Activated CD8-positive, alpha-beta memory T cell treated with anti-CD3 and anti-CD28 coated beads, Interleukin-2, amount 50 U/mL, for 4 hours (primary cell): ENCODE measurements around the gene STOX2.
"Not testable (repeated sequence)": the region's sequence is repeated elsewhere in the genome, so short reads cannot be mapped to it uniquely, and the experiment has no call there.

ENCODE experiments used
- DNase-seq: peaks from one replicate; pipeline ENCODE4 v3.0.0-alpha.2; 2020

The STOX2 gene

GRCh38 chr4:183936047-183936446, 30.9 kb downstream of the STOX2 start:
- no peak for DNase-seq

- no peak for DNase-seq
These were observed 31.7 kb downstream of the STOX2 start for GRCh38 chr4:183936574-183937345.

- DNase-seq: no peak
These were observed 35.8 kb downstream of the STOX2 start for GRCh38 chr4:183940864-183941263.

GRCh38 chr4:183941964-183942363, 36.9 kb downstream of the STOX2 start:
- no peak for DNase-seq

GRCh38 chr4:183945741-183946140, 40.6 kb downstream of the STOX2 start:
- no peak for DNase-seq

- DNase-seq: no peak
These were observed 45.4 kb downstream of the STOX2 start for GRCh38 chr4:183950536-183950935.

- not testable (repeated sequence) for DNase-seq
These were observed 47.5 kb downstream of the STOX2 start for GRCh38 chr4:183952652-183953051.

- DNase-seq: no peak
These were observed 54.4 kb downstream of the STOX2 start for GRCh38 chr4:183959319-183960045.

- no peak for DNase-seq
These were observed 54.9 kb downstream of the STOX2 start for GRCh38 chr4:183960046-183960420.

- DNase-seq: no peak
These were observed 55.9 kb downstream of the STOX2 start for GRCh38 chr4:183960962-183961541.

GRCh38 chr4:183961795-183962194, 56.7 kb downstream of the STOX2 start:
- DNase-seq: no peak

GRCh38 chr4:183962419-183962818, 57.3 kb downstream of the STOX2 start:
- no peak for DNase-seq

- no peak for DNase-seq
These were observed 61.3 kb downstream of the STOX2 start for GRCh38 chr4:183966371-183966770.

- no peak for DNase-seq
These were observed 62.2 kb downstream of the STOX2 start for GRCh38 chr4:183967266-183967665.

GRCh38 chr4:183968502-183968901, 63.4 kb downstream of the STOX2 start:
- DNase-seq: no peak

GRCh38 chr4:183968931-183969330, 63.8 kb downstream of the STOX2 start:
- no peak for DNase-seq

- DNase-seq: no peak
These were observed 64.5 kb downstream of the STOX2 start for GRCh38 chr4:183969596-183969995.

GRCh38 chr4:183971929-183972490, 66.9 kb downstream of the STOX2 start:
- DNase-seq: no peak

- no peak for DNase-seq
These were observed 72.6 kb downstream of the STOX2 start for GRCh38 chr4:183977707-183978106.

- no peak for DNase-seq
These were observed 79.5 kb downstream of the STOX2 start for GRCh38 chr4:183984566-183984965.

GRCh38 chr4:183985786-183986185, 80.7 kb downstream of the STOX2 start:
- DNase-seq: no peak

GRCh38 chr4:183986291-183986970, 81.3 kb downstream of the STOX2 start:
- DNase-seq: no peak
